Right lobe of liver (tissue), 6 donors: ENCODE results near the gene CYP46A1. TPM values are rescaled to one million over a fixed set of nuclear protein-coding genes. Genes with fewer than 3 reads are reported as not detected.

Experiments used
- ATAC-seq, 4 donors: fragments of 200-7000 bp; cut with Tn5 transposase; one replicate each; pipeline ENCODE4 v1.9.1; 2020; ENCODE audit warnings: mild to moderate bottlenecking in 4 of 4, moderate library complexity in 4 of 4
- DNase-seq, 3 donors: peaks; one replicate each; pipeline ENCODE4 v3.0.0-alpha.2; 2020
- H3K27ac ChIP-seq, 3 donors: fragments of 200-600 bp; one replicate each; pipeline ENCODE4 v1.8.0; 2022
- H3K27me3 ChIP-seq, 2 donors: fragments of 200-600 bp; one replicate each; pipeline ENCODE4 v1.8.0; 2022
- H3K36me3 ChIP-seq, 4 donors: fragments of 200-600 bp; sonication (generic) in 1 of 4; one replicate each; pipeline versions ENCODE4 v1.5.1 to v1.8.0; 2017 to 2022; ENCODE audit warnings: control low read depth in 1 of 4
- H3K4me1 ChIP-seq, 4 donors: fragments of 200-600 bp; sonication (generic) in 1 of 4; one replicate each; pipeline versions ENCODE4 v1.5.1 to v1.8.0; 2017 to 2022; ENCODE audit warnings: control low read depth in 1 of 4
- H3K4me3 ChIP-seq, 3 donors: fragments of 200-600 bp; one replicate each; pipeline ENCODE4 v1.8.0; 2022
- H3K9me3 ChIP-seq, 4 donors: fragments of 200-600 bp; sonication (generic) in 1 of 4; one replicate each; pipeline versions ENCODE4 v1.5.1 to v1.8.0; 2017 to 2022; ENCODE audit warnings: control low read depth in 1 of 4
- POLR2A ChIP-seq: fragments of 450-650 bp; IDR thresholded peaks from one replicate; pipeline ENCODE4 v1.6.1; 2017; ENCODE audit warnings: antibody characterized with exemption, mild to moderate bottlenecking
- WGBS: methylation state at CpG from one replicate; pipeline ENCODE4 v1.1.6; 2018; ENCODE audit warnings: low coverage, low lambda C conversion rate; ENCODE audit not compliant: insufficient coverage; ENCODE audit errors: missing lambda C conversion rate; 5-methylcytosine and 5-hydroxymethylcytosine counted together
- intact Hi-C, 2 donors: fragments of 100-400 bp; cut with DNase I; formaldehyde crosslinking; loops; one replicate each; pipeline versions ENCODE4 v1.11.2 to v1.14.1; 2022
- total RNA-seq, 6 experiments: library from RNA; depleted of rRNA in 2 of 6; stranded (reverse); fragments of >200 nt in 2 of 6; fragmentation: NEBNext Ultra II Directional in 3 of 6; extraction: Animal tissue kit (Norgen Biotek cat#: 25700) in 3 of 6; gene quantifications; one replicate each; pipeline versions ENCODE4 v1.1.0 to v1.2.4, GENCODE V29; 2016 to 2023
- TF ChIP-seq, protein P1 (sequence below), 4 donors: fragments of 200-600 bp in 3 of 4; fragments of 450-650 bp in 1 of 4; IDR thresholded peaks; one replicate each; pipeline versions ENCODE4 v1.5.1 to v1.8.0; 2016 to 2022; ENCODE audit warnings: antibody characterized with exemption in 4 of 4, mild to moderate bottlenecking in 2 of 4
- donor health status: DM: no; HTN: yes; CAD: no.
- donor health status: DM: no; HTN: no; CAD: no.
- donor health status: DM: no; HTN: no; CAD: no.
- donor health status: DM: no; HTN: yes; CAD: no.
- donor health status: DM: no; HTN: yes; CAD: no.

CYP46A1 gene
- total RNA-seq, 6 experiments from 2014 or later: 0.06 to 1.6 (median 0.42) TPM; not detected in 1

GRCh38 chr14:99749763-99750715 lies 65.9 kb downstream of the CYP46A1 start:
- Histone ChIP-seq H3K27ac (no peak overlapping the region), H3K4me3 (no peak overlapping the region), H3K36me3 (no peaks in the 10 kb centered on the region), H3K27me3 (no peaks in the 10 kb centered on the region), H3K9me3 (no peaks in the 10 kb centered on the region), H3K4me1 (peaks cover 0 to 4% (median 0%) of the 10 kb centered on the region in 4 donors)
- intact Hi-C loops: no loop called here
- peak in 1 of 3 donors; percentile 53 for DNase-seq
- TF ChIP-seq, protein P1, sequence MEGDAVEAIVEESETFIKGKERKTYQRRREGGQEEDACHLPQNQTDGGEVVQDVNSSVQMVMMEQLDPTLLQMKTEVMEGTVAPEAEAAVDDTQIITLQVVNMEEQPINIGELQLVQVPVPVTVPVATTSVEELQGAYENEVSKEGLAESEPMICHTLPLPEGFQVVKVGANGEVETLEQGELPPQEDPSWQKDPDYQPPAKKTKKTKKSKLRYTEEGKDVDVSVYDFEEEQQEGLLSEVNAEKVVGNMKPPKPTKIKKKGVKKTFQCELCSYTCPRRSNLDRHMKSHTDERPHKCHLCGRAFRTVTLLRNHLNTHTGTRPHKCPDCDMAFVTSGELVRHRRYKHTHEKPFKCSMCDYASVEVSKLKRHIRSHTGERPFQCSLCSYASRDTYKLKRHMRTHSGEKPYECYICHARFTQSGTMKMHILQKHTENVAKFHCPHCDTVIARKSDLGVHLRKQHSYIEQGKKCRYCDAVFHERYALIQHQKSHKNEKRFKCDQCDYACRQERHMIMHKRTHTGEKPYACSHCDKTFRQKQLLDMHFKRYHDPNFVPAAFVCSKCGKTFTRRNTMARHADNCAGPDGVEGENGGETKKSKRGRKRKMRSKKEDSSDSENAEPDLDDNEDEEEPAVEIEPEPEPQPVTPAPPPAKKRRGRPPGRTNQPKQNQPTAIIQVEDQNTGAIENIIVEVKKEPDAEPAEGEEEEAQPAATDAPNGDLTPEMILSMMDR (IDR thresholded peaks at IDR 0.05): no peak
- TF ChIP-seq POLR2A: no peak
- 36% methylated on average over 5 of the region's 23 CpGs for WGBS
- ATAC-seq: no peak

DNA sequence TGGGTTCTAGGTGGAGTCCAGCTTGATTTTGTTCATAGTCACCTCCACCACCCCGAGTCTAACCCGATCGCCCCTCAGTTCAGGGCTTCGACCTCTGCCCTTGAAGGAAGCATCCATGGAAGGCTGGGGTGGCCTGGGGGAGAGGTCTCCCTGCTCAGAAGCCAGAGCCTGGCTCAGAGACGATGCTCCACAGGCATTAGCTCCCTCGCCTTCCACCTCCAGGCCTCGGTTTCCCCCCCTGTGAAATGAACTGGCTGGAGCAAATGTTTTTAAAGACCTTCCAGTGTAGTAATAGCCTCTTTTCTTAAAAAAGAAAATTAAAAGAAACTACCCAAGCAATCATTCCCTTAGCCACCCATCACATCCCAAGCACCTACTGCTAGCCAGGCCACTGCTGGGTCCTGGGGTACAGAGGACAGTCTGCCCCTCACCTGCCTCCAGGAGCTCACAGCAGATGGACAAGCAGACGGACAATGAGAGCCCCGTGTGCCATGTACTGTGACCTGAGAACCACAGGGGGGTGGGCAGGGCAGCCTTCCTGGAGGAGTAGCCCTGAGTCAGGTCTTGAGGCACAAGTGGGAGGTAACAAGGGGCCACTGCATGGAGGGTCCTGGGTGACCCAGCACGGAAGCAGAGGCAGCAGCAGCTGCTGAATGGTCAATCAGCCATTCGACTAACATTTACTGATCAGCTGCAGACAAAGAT lies 66.8 kb downstream of the CYP46A1 start:
- ATAC-seq (no peak), DNase-seq (peak in 2 of 3 donors; percentile 5 to 37)
- Histone ChIP-seq H3K4me3 (no peak overlapping the region), H3K36me3 (no peaks in the 10 kb centered on the region), H3K27ac (no peak overlapping the region), H3K27me3 (no peaks in the 10 kb centered on the region), H3K9me3 (no peaks in the 10 kb centered on the region), H3K4me1 (peaks cover 0 to 8% (median under 1%) of the 10 kb centered on the region in 4 donors)
- TF ChIP-seq, protein P1 (IDR thresholded peaks at IDR 0.05): no peak
- no peak for TF ChIP-seq POLR2A
- WGBS: 59% methylated on average over 8 of the region's 11 CpGs
- intact Hi-C loops: no loop called here

- intact Hi-C loops: no loop called here
- no peaks in the 10 kb centered on the region for H3K9me3 ChIP-seq
- TF ChIP-seq POLR2A: no peak
- TF ChIP-seq, protein P1 (IDR thresholded peaks at IDR 0.05): no peak
- H3K4me3 ChIP-seq: no peak overlapping the region
- H3K27ac ChIP-seq: peak overlapping the region in 1 of 3 donors; percentile 67
- DNase-seq: peak in 2 of 3 donors; percentile 22
- WGBS: 48% methylated on average over 17 of the region's 25 CpGs
- no peaks in the 10 kb centered on the region for H3K36me3 ChIP-seq
- ATAC-seq: peak; percentile 9 to 49 (median 26)
- no peaks in the 10 kb centered on the region for H3K27me3 ChIP-seq
- peaks cover 0 to 14% (median 3%) of the 10 kb centered on the region in 4 donors for H3K4me1 ChIP-seq
These were observed 67.7 kb downstream of the CYP46A1 start for GRCh38 chr14:99751539-99752485.
